Activated naive CD4-positive, alpha-beta T cell treated with anti-CD3 and anti-CD28 coated beads, Interleukin-2, amount 10 ng/mL, durations not matched to agents 5 hours and 36 hours (primary cell): ENCODE data around the gene RBM43. TPM values are rescaled to one million over a fixed set of nuclear protein-coding genes. Genes with fewer than 3 reads are reported as not detected.

ENCODE experiments used
- total RNA-seq, 2 experiments: library from RNA; stranded (reverse); gene quantifications; one replicate each; pipeline ENCODE4 v1.2.3, GENCODE V29; 2021

RBM43 gene
- 1 to 10 TPM; 5.5 to 6.5 TPM for total RNA-seq

DNA sequence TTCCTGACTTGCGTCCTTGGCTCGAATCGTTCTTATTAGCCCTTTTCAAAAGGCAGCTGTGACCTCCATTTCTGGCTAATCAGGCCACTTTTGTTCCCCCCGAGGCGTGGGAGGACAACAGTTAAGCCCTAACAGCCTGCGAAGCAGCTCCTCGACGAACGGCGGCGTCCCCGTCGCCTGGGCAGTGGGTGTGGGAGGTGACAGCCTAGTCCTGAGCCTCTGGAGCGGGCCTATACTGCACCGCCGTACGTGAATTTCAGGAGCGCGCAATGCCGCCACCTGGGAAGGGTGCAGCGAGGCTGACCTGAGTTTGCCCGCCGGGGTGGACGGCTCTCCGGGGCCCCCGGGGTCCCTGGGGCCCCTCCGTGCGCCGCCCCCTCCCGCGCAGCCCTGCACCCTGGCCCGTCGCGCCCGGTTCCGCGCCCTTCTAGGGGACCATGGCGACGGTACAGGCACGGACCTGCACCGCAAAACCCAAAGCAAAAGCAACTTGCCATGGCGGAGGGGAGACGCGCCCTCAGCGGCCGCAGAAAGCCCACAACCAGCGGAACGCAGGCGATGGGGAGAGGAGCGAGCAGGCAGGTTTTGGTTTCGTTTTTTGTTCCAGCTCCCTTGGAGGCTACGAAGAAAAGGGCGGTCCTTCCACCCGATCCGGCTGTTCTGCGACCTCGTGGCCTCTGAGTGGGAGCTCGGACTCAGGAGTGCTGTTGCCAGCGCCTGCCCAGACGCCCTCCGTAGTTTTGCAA lies at the start of gene RBM43:
RBM43 (minus strand) TSS at position 633 of the 746 bp plus-strand sequence; CDS start at position 497, 136 bp downstream.

Other genes with a start within 250 kb of the RBM43 start
- gene NMI, start 27.8 kb upstream of the RBM43 start, total RNA-seq = 10 to 100 TPM; 54.7 to 57.3 TPM
- not detected for gene TNFAIP6, start 95.7 kb upstream of the RBM43 start, total RNA-seq
- 10 to 100 TPM; 45.5 to 47.4 TPM for gene RIF1, start 148.0 kb upstream of the RBM43 start, total RNA-seq